Mesendoderm (in vitro differentiated cells): ENCODE measurements around the gene H6PD.

Experiments
- DNase-seq: peaks from one replicate; pipeline ENCODE4 v3.0.0; 2013
- H2AK5ac ChIP-seq: 2 replicates; pipeline ENCODE4 v1.6.1; 2013; ENCODE audit warnings: low read length, inconsistent platforms
- H2BK120ac ChIP-seq: 2 replicates; pipeline ENCODE4 v1.6.1; 2013; ENCODE audit warnings: low read depth, mild to moderate bottlenecking, low read length, moderate library complexity, mixed read lengths
- H2BK15ac ChIP-seq: replicated peaks from 2 replicates; pipeline ENCODE4 v1.6.1; 2013; ENCODE audit warnings: low read depth, mild to moderate bottlenecking, moderate library complexity
- H2BK5ac ChIP-seq: 2 replicates; pipeline ENCODE4 v1.6.1; 2013; ENCODE audit warnings: low read length, inconsistent platforms
- H3K18ac ChIP-seq: 2 replicates; pipeline ENCODE4 v1.6.1; 2013; ENCODE audit warnings: mild to moderate bottlenecking, low read length, mixed read lengths
- H3K23ac ChIP-seq: one replicate; pipeline ENCODE4 v1.6.1; 2013; ENCODE audit warnings: low read length
- H3K27ac ChIP-seq: 2 replicates; pipeline ENCODE4 v1.5.1; 2013; ENCODE audit warnings: low read depth, mild to moderate bottlenecking, inconsistent platforms, low read length, moderate library complexity
- H3K27me3 ChIP-seq: 2 replicates; pipeline ENCODE4 v1.6.1; 2013; ENCODE audit warnings: low read length, control low read depth, mild to moderate bottlenecking, inconsistent platforms; ENCODE audit not compliant: insufficient read depth, poor library complexity
- H3K36me3 ChIP-seq: 2 replicates; pipeline ENCODE4 v1.6.1; 2013; ENCODE audit warnings: low read length, inconsistent platforms; ENCODE audit not compliant: control insufficient read depth, insufficient read depth
- H3K4ac ChIP-seq: one replicate; pipeline ENCODE4 v1.6.1; 2013; ENCODE audit warnings: low read depth, mild to moderate bottlenecking, low read length, moderate library complexity
- H3K4me1 ChIP-seq: 2 replicates; pipeline ENCODE4 v1.6.1; 2013; ENCODE audit warnings: low read depth, low read length, inconsistent platforms; ENCODE audit not compliant: control insufficient read depth
- H3K4me2 ChIP-seq: 2 replicates; pipeline ENCODE4 v1.6.1; 2013; ENCODE audit warnings: low read length
- H3K4me3 ChIP-seq: 2 replicates; pipeline ENCODE4 v1.5.1; 2013; ENCODE audit warnings: mild to moderate bottlenecking, low read length
- H3K56ac ChIP-seq: one replicate; pipeline ENCODE4 v1.6.1; 2013; ENCODE audit warnings: low read length
- H3K79me1 ChIP-seq: 2 replicates; pipeline ENCODE4 v1.6.1; 2013; ENCODE audit warnings: low read length, inconsistent platforms
- H3K79me2 ChIP-seq: 2 replicates; pipeline ENCODE4 v1.6.1; 2013; ENCODE audit warnings: mild to moderate bottlenecking, low read length; ENCODE audit not compliant: control insufficient read depth, insufficient read depth
- H3K9ac ChIP-seq: 2 replicates; pipeline ENCODE4 v1.6.1; 2013; ENCODE audit warnings: low read length, inconsistent platforms
- H4K5ac ChIP-seq: one replicate; pipeline ENCODE4 v1.6.1; 2013; ENCODE audit warnings: low read length
- H4K8ac ChIP-seq: one replicate; pipeline ENCODE4 v1.6.1; 2013; ENCODE audit warnings: low read depth, mild to moderate bottlenecking, control low read depth, low read length, moderate library complexity
- WGBS: extraction: QIAGEN DNeasy Blood & Tissue Kit; methylation state at CpG from one replicate; pipeline ENCODE4 v1.1.7; 2013; ENCODE audit warnings: low lambda C conversion rate, missing lambda C conversion rate; ENCODE audit not compliant: insufficient coverage; ENCODE audit errors: extremely low coverage; 5-methylcytosine and 5-hydroxymethylcytosine counted together

H6PD gene

DNA sequence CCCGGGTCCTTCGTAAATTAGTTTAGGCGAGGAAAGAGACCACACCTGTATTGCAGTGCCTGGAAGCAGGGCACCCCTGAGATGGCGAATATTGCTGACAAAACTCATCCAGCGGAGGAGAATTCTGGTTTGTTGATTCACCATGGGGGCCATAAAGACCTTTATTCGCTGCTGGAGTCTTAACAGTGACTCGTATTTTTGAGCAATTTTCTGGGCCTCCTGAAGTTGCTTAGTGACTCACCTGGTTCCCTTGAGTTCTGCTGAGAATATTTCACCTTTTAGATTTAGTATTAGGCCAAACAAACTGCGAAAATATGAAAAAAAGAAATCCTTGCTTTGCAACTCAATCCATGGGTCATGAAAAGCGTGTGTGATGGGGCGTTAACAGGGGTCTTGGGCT lies 20.6 kb upstream of the H6PD start:
- Histone ChIP-seq H3K36me3 (no peaks in the 10 kb centered on the region), H2BK5ac (no peak overlapping the region), H2BK15ac (no peak overlapping the region), H3K4me1 (no peaks in the 10 kb centered on the region), H3K23ac (no peak overlapping the region), H3K18ac (no peak overlapping the region), H3K79me1 (no peaks in the 10 kb centered on the region), H3K4ac (no peak overlapping the region), H3K27me3 (no peaks in the 10 kb centered on the region), H2BK120ac (no peak overlapping the region), H4K8ac (no peak overlapping the region), H3K79me2 (no peaks in the 10 kb centered on the region), H3K4me2 (no peak overlapping the region), H3K4me3 (no peak overlapping the region), H3K9ac (no peak overlapping the region), H3K27ac (no peak overlapping the region), H4K5ac (no peak overlapping the region), H3K56ac (no peak overlapping the region), H2AK5ac (no peak overlapping the region)
- no peak for DNase-seq
- WGBS = no CpG with 5 or more reads among the region's 10 CpGs

DNA sequence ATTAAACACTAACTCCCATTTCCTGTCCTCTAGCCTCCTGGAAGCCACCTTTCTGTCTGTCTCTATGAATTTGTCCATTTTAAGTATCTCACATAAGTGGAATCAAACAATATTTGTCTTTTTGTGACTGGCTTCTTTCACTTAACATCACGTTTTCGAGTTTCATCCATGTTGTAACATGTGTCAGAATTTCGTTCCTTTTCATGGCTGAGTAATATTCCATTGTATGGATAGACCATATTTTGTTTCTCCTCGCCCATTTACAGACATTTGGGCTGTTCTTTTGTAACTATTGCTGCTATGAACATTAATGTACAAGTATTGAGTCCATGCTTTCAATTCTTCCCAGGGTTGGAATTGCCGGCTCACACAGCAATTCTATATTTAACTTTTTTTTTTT lies 15.7 kb upstream of the H6PD start:
- Histone ChIP-seq H2BK120ac (no peak overlapping the region), H2BK15ac (no peak overlapping the region), H2AK5ac (no peak overlapping the region), H3K4me1 (no peaks in the 10 kb centered on the region), H3K27ac (no peak overlapping the region), H3K4me2 (no peak overlapping the region), H3K56ac (no peak overlapping the region), H4K5ac (no peak overlapping the region), H3K36me3 (no peaks in the 10 kb centered on the region), H3K4me3 (no peak overlapping the region), H3K4ac (no peak overlapping the region), H3K79me2 (no peaks in the 10 kb centered on the region), H2BK5ac (no peak overlapping the region), H3K79me1 (no peaks in the 10 kb centered on the region), H3K27me3 (no peaks in the 10 kb centered on the region), H3K23ac (no peak overlapping the region), H4K8ac (no peak overlapping the region), H3K9ac (no peak overlapping the region), H3K18ac (no peak overlapping the region)
- DNase-seq = no peak
- no CpG with 5 or more reads among the region's 5 CpGs for WGBS

DNA sequence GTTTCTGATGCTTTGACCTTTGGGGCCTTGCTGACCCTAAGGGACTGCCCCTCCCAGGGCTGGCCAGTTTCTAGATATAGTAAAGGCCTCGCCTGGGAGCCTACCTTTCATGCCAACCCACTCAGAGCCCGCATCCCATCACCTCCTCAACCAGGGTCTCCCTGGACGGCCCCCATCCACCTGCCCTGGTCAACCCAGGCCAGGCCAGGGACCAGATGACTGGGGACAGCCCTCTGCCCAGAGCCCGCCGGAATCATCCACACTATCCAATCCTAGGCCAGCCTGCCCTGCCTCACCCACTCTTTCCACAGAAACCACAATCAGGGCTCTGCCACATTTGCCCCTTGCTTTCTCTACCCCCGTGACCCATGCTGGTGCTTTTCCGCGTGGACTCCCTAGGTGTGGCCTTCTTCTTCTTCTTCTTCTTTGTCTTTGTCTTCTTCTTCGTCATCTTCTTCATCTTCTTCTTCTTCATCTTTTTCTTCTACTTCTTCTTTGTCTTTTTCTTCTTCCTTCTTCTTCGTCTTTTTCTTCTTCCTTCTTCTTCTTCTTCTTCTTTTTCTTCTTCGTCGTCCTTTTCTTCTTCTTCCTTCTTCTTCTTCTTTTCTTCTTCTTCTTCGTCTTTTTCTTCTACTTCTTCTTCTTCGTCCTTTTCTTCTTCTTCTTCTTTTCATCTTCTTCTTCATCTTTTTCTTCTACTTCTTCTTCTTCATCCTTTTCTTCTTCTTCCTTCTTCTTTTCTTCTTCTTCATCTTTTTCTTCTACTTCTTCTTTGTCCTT lies 11.5 kb upstream of the H6PD start:
- H3K4me2 ChIP-seq = no peak overlapping the region
- H3K56ac ChIP-seq = no peak overlapping the region
- H3K27ac ChIP-seq = no peak overlapping the region
- no peak overlapping the region for H3K9ac ChIP-seq
- no peaks in the 10 kb centered on the region for H3K79me2 ChIP-seq
- H3K4me1 ChIP-seq = no peaks in the 10 kb centered on the region
- WGBS = 100% methylated on average over 5 of the region's 14 CpGs
- no peak overlapping the region for H2AK5ac ChIP-seq
- H3K36me3 ChIP-seq = no peaks in the 10 kb centered on the region
- H3K4me3 ChIP-seq = no peak overlapping the region
- no peak overlapping the region for H4K5ac ChIP-seq
- H2BK5ac ChIP-seq = no peak overlapping the region
- H2BK15ac ChIP-seq = no peak overlapping the region
- no peak for DNase-seq
- H3K23ac ChIP-seq = no peak overlapping the region
- H3K79me1 ChIP-seq = no peaks in the 10 kb centered on the region
- H3K4ac ChIP-seq = no peak overlapping the region
- no peaks in the 10 kb centered on the region for H3K27me3 ChIP-seq
- H2BK120ac ChIP-seq = no peak overlapping the region
- H4K8ac ChIP-seq = no peak overlapping the region
- H3K18ac ChIP-seq = no peak overlapping the region

DNA sequence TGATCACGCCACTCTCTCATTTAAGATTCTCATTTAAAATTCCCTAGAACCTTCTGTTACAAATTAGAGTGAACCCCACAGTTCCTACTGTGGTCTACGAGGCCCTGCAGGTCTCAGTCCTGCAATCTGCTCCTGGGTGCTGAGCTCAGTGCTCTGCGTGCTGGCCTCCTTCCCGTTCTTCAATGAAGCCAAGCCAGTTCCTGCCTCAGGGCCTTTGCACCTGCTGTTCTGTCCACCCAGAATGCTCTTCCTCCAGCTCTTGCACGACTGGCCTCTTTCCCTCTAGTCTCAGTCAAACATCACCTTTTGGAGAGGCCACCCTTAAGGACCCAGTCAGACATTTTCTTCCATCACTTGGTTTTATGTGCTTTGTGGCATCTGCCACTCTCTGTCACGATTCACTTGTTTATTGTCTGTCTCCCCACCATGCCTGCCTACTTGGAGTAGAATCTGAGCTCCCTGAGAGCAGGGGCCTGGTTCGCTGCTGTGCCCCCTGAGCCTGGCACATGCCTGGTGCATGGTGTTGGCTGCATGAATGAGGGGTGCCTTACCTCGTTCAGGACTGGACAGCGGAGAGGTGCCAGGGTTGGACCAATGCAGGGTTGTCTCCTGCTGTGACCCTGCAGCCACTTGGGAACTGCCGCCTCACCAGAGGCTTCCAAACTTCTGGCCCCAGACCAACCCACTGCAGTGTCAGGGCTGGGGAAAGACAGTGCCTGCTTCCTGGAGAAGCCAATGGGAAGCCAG lies 9.7 kb upstream of the H6PD start:
- WGBS = no CpG with 5 or more reads among the region's 10 CpGs
- no peaks in the 10 kb centered on the region for H3K27me3 ChIP-seq
- no peak overlapping the region for H3K4me2 ChIP-seq
- H3K36me3 ChIP-seq = no peaks in the 10 kb centered on the region
- no peak overlapping the region for H2BK5ac ChIP-seq
- H3K23ac ChIP-seq = no peak overlapping the region
- no peak overlapping the region for H3K4ac ChIP-seq
- no peak overlapping the region for H2BK120ac ChIP-seq
- H3K18ac ChIP-seq = no peak overlapping the region
- no peak for DNase-seq
- H2BK15ac ChIP-seq = no peak overlapping the region
- H3K56ac ChIP-seq = no peak overlapping the region
- no peak overlapping the region for H4K5ac ChIP-seq
- no peak overlapping the region for H3K27ac ChIP-seq
- no peaks in the 10 kb centered on the region for H3K4me1 ChIP-seq
- H2AK5ac ChIP-seq = no peak overlapping the region
- H3K79me2 ChIP-seq = no peaks in the 10 kb centered on the region
- H3K9ac ChIP-seq = no peak overlapping the region
- H3K79me1 ChIP-seq = no peaks in the 10 kb centered on the region
- no peak overlapping the region for H3K4me3 ChIP-seq
- H4K8ac ChIP-seq = no peak overlapping the region

DNA sequence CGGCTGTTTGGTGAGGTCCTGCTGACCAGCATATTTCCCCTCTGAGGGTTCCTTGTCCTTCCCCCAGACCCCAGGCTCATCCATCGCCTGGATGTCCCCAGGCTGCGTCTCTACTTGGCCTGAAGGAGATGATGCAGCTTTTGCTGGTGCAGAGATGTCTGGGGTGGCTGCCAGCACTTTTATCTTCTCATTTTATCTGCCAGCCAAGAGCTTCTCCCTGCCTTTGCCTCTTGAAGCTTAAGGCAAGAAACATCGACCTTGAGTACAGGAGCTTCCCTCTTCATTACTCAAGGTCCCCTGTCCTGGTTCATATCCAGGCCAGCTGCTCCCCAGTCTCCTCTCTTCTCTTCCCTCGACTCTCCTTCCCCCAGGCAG lies 9.2 kb upstream of the H6PD start:
- H3K4me3 ChIP-seq = no peak overlapping the region
- no peak overlapping the region for H2BK5ac ChIP-seq
- WGBS = no CpG with 5 or more reads among the region's 5 CpGs
- no peak for DNase-seq
- H2BK15ac ChIP-seq = no peak overlapping the region
- no peaks in the 10 kb centered on the region for H3K4me1 ChIP-seq
- H3K9ac ChIP-seq = no peak overlapping the region
- H3K79me2 ChIP-seq = no peaks in the 10 kb centered on the region
- no peak overlapping the region for H3K4me2 ChIP-seq
- no peak overlapping the region for H3K4ac ChIP-seq
- no peak overlapping the region for H3K23ac ChIP-seq
- no peak overlapping the region for H3K56ac ChIP-seq
- no peaks in the 10 kb centered on the region for H3K27me3 ChIP-seq
- H2BK120ac ChIP-seq = no peak overlapping the region
- no peak overlapping the region for H3K27ac ChIP-seq
- no peak overlapping the region for H2AK5ac ChIP-seq
- H3K36me3 ChIP-seq = no peaks in the 10 kb centered on the region
- no peaks in the 10 kb centered on the region for H3K79me1 ChIP-seq
- H4K5ac ChIP-seq = no peak overlapping the region
- no peak overlapping the region for H3K18ac ChIP-seq
- no peak overlapping the region for H4K8ac ChIP-seq
